HepG2 (cell line): ENCODE data around the gene SDK2. TPM values are rescaled to one million over a fixed set of nuclear protein-coding genes. Genes with fewer than 3 reads are reported as not detected.
A peak's percentile ranks its signal among the peaks of the same experiment; 100 is the strongest.

ENCODE experiments used
- ATAC-seq: fragments of 200-7000 bp; cut with Tn5 transposase; 3 replicates; pipeline ENCODE4 v1.9.1; 2020; ENCODE audit warnings: mild to moderate bottlenecking, moderate library complexity
- BruUV-seq: library from RNA; stranded (reverse); fragments of 400-500 nt; replicated peaks from 2 replicates; lab custom pipeline; 2021; lab: Mats Ljungman, UMichigan
- CTCF ChIA-PET: fragments of 300-600 bp; formaldehyde crosslinking; extraction: SDS; loops from one replicate; lab custom pipeline; 2021; ENCODE audit warnings: low total read pairs, inconsistent platforms, low intra/inter-chr PET ratio; lab: Yijun Ruan, JAX
- POLR2A ChIA-PET: fragments of 350-600 bp; sonication (Branson Sonifier 250); formaldehyde crosslinking; loops from one replicate; lab custom pipeline; 2020; ENCODE audit warnings: antibody characterized with exemption, inconsistent platforms; lab: Yijun Ruan, JAX
- DNase-seq: peaks from one replicate; pipeline ENCODE4 v3.0.0-alpha.2; 2015; ENCODE audit warnings: low spot score
- FAIRE-seq: peaks from 3 replicates; lab custom pipeline; 2011; peaks lifted over from hg19 to GRCh38; lab: Jason Lieb, UNC
- H2AFZ ChIP-seq: one replicate; pipeline ENCODE4 v1.6.1; 2011; ENCODE audit warnings: low read length, inconsistent platforms
- H3K27ac ChIP-seq: fragments of 300-600 bp; 3 replicates; pipeline ENCODE4 v1.8.0; 2011; ENCODE audit warnings: mixed run types, mild to moderate bottlenecking, mixed read lengths, low read length, inconsistent platforms; ENCODE audit not compliant: insufficient read depth; ENCODE audit errors: extremely low read length
- H3K27me3 ChIP-seq, 2 experiments: fragments of 200-600 bp in 1 of 2; 2 replicates in 1 of 2; 3 replicates in 1 of 2; pipeline versions ENCODE4 v1.6.0 to v1.8.0; 2011; ENCODE audit warnings: low read length in 2 of 2, mild to moderate bottlenecking in 2 of 2, moderate library complexity in 2 of 2, inconsistent platforms in 1 of 2; ENCODE audit not compliant: insufficient read depth in 2 of 2, control insufficient read depth in 1 of 2
- H3K36me3 ChIP-seq, 2 experiments: fragments of 200-600 bp in 1 of 2; replicated peaks in 1 of 2; 2 replicates in 1 of 2; 3 replicates in 1 of 2; pipeline versions ENCODE4 v1.5.1 to v1.8.0; 2011; ENCODE audit warnings: low read length in 2 of 2, inconsistent platforms in 1 of 2; ENCODE audit not compliant: insufficient read depth in 2 of 2, control insufficient read depth in 1 of 2
- H3K4me1 ChIP-seq: 2 replicates; pipeline ENCODE4 v1.5.1; 2012; ENCODE audit warnings: low read length, inconsistent platforms; ENCODE audit not compliant: insufficient read depth
- H3K4me2 ChIP-seq: 2 replicates; pipeline ENCODE4 v1.6.0; 2011; ENCODE audit warnings: low read depth, low read length, inconsistent platforms
- H3K4me3 ChIP-seq, 3 experiments: fragments of 200-600 bp in 1 of 3; sonication (generic), shearing (Covaris generic) in 1 of 3; replicated peaks in 1 of 3; 2 replicates each; pipeline ENCODE4 v1.5.1; 2011 to 2016; ENCODE audit warnings: low read length in 3 of 3, inconsistent platforms in 2 of 3, low read depth in 2 of 3, mild to moderate bottlenecking in 2 of 3, control low read depth in 1 of 3, mixed read lengths in 1 of 3; ENCODE audit not compliant: insufficient read depth in 1 of 3
- H3K79me2 ChIP-seq: one replicate; pipeline ENCODE4 v1.6.1; 2011; ENCODE audit warnings: low read length, inconsistent platforms; ENCODE audit not compliant: insufficient read depth
- H3K9ac ChIP-seq: 2 replicates; pipeline ENCODE4 v1.6.0; 2011; ENCODE audit warnings: mild to moderate bottlenecking, low read depth, low read length, inconsistent platforms; ENCODE audit not compliant: insufficient read depth
- H3K9me3 ChIP-seq: 2 replicates; pipeline ENCODE4 v1.5.1; 2012; ENCODE audit warnings: mild to moderate bottlenecking, low read length
- H4K20me1 ChIP-seq: 2 replicates; pipeline ENCODE4 v1.6.0; 2011; ENCODE audit warnings: inconsistent platforms, mild to moderate bottlenecking, low read length, moderate library complexity; ENCODE audit not compliant: insufficient read depth
- GABPA ChIP-seq, 2 experiments: IDR thresholded peaks; 2 replicates each; pipeline ENCODE4 v1.6.1; 2011 to 2016; ENCODE audit warnings: low read depth in 2 of 2, low read length in 1 of 2, missing biosample characterization in 1 of 2, missing genetic modification characterization in 1 of 2
- HOXA5 ChIP-seq: sonication (generic); formaldehyde crosslinking; IDR thresholded peaks from 2 replicates; pipeline ENCODE4 v1.4.0; 2020; ENCODE audit warnings: missing genetic modification reagents
- MAF1 ChIP-seq: sonication (generic); formaldehyde crosslinking; IDR thresholded peaks from 2 replicates; pipeline ENCODE4 v1.5.0; 2020; ENCODE audit warnings: missing genetic modification reagents, borderline replicate concordance
- RFX1 ChIP-seq: fragments of 450-650 bp; IDR thresholded peaks from 2 replicates; pipeline ENCODE4 v1.6.1; 2017
- RFX3 ChIP-seq: IDR thresholded peaks from 2 replicates; pipeline ENCODE4 v1.6.1; 2016; ENCODE audit warnings: missing biosample characterization, missing genetic modification reagents
- TSC22D2 ChIP-seq: sonication (generic); formaldehyde crosslinking; IDR thresholded peaks from 2 replicates; pipeline ENCODE4 v1.5.1; 2020; ENCODE audit warnings: missing genetic modification reagents, mild to moderate bottlenecking, borderline replicate concordance
- ZNF121 ChIP-seq: sonication (generic); formaldehyde crosslinking; IDR thresholded peaks from 2 replicates; pipeline ENCODE4 v1.5.0; 2020; ENCODE audit warnings: mild to moderate bottlenecking, missing genetic modification reagents
- ZNF451 ChIP-seq: sonication (generic); formaldehyde crosslinking; IDR thresholded peaks from 2 replicates; pipeline ENCODE4 v1.5.0; 2020; ENCODE audit warnings: mild to moderate bottlenecking, missing genetic modification reagents
- ZNF816 ChIP-seq: sonication (generic); formaldehyde crosslinking; IDR thresholded peaks from 2 replicates; pipeline ENCODE4 v1.8.0; 2022; ENCODE audit warnings: missing genetic modification reagents, mild to moderate bottlenecking, borderline replicate concordance
- WGBS: methylation state at CpG from one replicate; pipeline ENCODE4 v1.1.6; 2017; ENCODE audit warnings: low lambda C conversion rate; 5-methylcytosine and 5-hydroxymethylcytosine counted together
- in situ Hi-C: cut with HindIII; loops from 2 replicates; pipeline ENCODE4 v1.10.0; 2017; ENCODE audit warnings: low pct_unique_long_range_greater_than_20kb; ENCODE audit not compliant: extremely low pct_ligation_motif_present
- intact Hi-C: fragments of 100-400 bp; cut with micrococcal nuclease; formaldehyde crosslinking; loops from one replicate; pipeline ENCODE4 v1.10.0; 2022; ENCODE audit not compliant: unreplicated experiment
- polyA plus RNA-seq, 8 experiments: library from polyadenylated mRNA; depleted of rRNA in 3 of 8; stranded (reverse) in 7 of 8; unstranded in 1 of 8; fragments of >200 nt; fragmentation: Illumina TruSeq in 4 of 8; extraction: Trizol in 4 of 8; gene quantifications; 2 replicates each; pipeline versions ENCODE4 v1.2.1 to v1.2.3, GENCODE V29; 2011 to 2016; ENCODE audit warnings: low read depth in 4 of 8, missing spikeins in 1 of 8, mixed read lengths in 1 of 8; ENCODE audit not compliant: insufficient read depth in 1 of 8
- total RNA-seq, 5 experiments: library from RNA; depleted of rRNA; stranded (reverse); fragments of >200 nt; fragmentation: Illumina TruSeq; extraction: Trizol; gene quantifications; 2 replicates each; pipeline ENCODE4 v1.2.3, GENCODE V29; 2016; ENCODE audit warnings: low read depth in 1 of 5
- TF ChIP-seq, protein P1 (sequence below): sonication (generic); formaldehyde crosslinking; IDR thresholded peaks from 2 replicates; pipeline ENCODE4 v1.5.0; 2020; ENCODE audit warnings: missing genetic modification reagents
- TF ChIP-seq, protein P2 (sequence below): sonication (generic); formaldehyde crosslinking; conservative IDR thresholded peaks from 2 replicates; pipeline ENCODE4 v1.4.0; 2020; ENCODE audit warnings: missing genetic modification reagents

SDK2 gene
- total and polyA plus RNA-seq, 2 of the 13 experiments (the other 11 are each of a cell fraction or from before 2014, with no cell fraction given): not detected

DNA sequence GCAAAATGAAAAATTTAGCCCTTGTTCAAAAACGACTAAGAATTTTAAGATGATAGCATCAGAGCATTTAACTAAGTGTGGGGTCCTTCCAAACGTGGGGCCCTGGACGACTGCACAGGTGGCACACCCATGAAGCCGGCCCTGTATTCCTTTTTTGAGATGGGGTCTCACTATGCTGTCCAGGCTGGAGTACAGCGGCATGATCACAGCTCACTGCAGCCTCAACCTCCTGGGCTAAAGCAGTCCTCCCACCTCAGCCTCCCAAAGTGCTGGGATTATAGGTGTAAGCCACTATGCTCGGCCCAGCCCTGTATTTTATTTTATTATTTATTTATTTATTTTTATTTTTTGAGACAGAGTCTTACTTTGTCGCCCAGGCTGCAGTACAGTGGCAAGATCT, 241.8 kb downstream of the SDK2 start:
- intact Hi-C loops: no loop called here
- Histone ChIP-seq H3K9me3 (no peaks in the 10 kb centered on the region), H3K4me1 (no peaks in the 10 kb centered on the region), H3K4me2 (no peak overlapping the region), H3K27ac (no peak overlapping the region), H3K9ac (no peak overlapping the region), H4K20me1 (no peaks in the 10 kb centered on the region), H3K4me3 (no peak overlapping the region), H3K79me2 (no peaks in the 10 kb centered on the region), H3K27me3 (peaks cover 7 to 33% of the 10 kb centered on the region in 2 experiments; a peak in 4 of 5 replicates), H3K36me3 (no peaks in the 10 kb centered on the region), H2AFZ (no peak overlapping the region)
- in situ Hi-C loops: no loop called here
- CTCF ChIA-PET: no interaction called here
- peak; percentile 53; the same call in 1 of the 2 replicates for TF ChIP-seq ZNF121 (CRISPR knock-in tag)
- TF ChIP-seq, protein P1, sequence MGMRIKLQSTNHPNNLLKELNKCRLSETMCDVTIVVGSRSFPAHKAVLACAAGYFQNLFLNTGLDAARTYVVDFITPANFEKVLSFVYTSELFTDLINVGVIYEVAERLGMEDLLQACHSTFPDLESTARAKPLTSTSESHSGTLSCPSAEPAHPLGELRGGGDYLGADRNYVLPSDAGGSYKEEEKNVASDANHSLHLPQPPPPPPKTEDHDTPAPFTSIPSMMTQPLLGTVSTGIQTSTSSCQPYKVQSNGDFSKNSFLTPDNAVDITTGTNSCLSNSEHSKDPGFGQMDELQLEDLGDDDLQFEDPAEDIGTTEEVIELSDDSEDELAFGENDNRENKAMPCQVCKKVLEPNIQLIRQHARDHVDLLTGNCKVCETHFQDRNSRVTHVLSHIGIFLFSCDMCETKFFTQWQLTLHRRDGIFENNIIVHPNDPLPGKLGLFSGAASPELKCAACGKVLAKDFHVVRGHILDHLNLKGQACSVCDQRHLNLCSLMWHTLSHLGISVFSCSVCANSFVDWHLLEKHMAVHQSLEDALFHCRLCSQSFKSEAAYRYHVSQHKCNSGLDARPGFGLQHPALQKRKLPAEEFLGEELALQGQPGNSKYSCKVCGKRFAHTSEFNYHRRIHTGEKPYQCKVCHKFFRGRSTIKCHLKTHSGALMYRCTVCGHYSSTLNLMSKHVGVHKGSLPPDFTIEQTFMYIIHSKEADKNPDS (CRISPR knock-in tag): no peak
- BruUV-seq: no TSS peak
- WGBS: 42% methylated on average over 7 of the region's 7 CpGs
- DNase-seq: no peak
- no peak for ATAC-seq
- no peak for FAIRE-seq
- POLR2A ChIA-PET: no interaction called here

DNA sequence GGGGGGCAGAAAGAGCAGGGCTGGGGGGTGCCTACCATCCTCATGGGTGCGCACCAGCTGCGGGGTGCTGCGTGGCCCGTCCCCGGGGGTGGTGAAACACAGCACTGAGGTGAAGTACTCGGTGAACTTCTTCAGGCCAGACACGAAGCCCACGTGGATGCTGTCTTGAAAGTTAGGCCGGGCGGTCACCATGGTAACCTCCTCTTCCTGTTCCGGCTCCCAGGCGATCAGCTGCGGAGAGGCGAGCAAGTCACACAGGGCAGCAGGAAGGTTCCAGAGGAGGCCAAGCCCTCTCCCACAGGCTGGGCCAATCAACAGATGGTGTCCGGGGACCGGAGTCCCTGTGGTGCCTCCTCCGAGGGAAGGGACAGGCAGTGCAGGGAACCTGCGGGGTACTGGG, 242.3 kb downstream of the SDK2 start:
- Histone ChIP-seq H2AFZ (no peak overlapping the region), H3K27ac (no peak overlapping the region), H3K4me1 (0 out of 2 replicates have a peak, but pooled peaks cover 5% of the 10 kb centered on the region), H3K9me3 (no peaks in the 10 kb centered on the region), H3K9ac (no peak overlapping the region), H3K4me3 (no peak overlapping the region; a peak in 1 of 6 replicates), H3K79me2 (no peaks in the 10 kb centered on the region), H4K20me1 (no peaks in the 10 kb centered on the region), H3K4me2 (peak overlapping the region; percentile 16; the same call in 1 of the 2 replicates), H3K27me3 (peaks cover 9 to 38% of the 10 kb centered on the region in 2 experiments; a peak in 4 of 5 replicates), H3K36me3 (no peaks in the 10 kb centered on the region)
- in situ Hi-C loops (no loop called here), intact Hi-C loops (no loop called here)
- FAIRE-seq (no peak), DNase-seq (peak; percentile 31), ATAC-seq (peak; percentile 69)
- 40% methylated on average over 9 of the region's 18 CpGs for WGBS
- BruUV-seq: no TSS peak
- ChIA-PET POLR2A (no interaction called here), CTCF (no interaction called here)
- no peak for TF ChIP-seq ZNF816
- no peak for TF ChIP-seq ZNF451 (CRISPR knock-in tag)
- TF ChIP-seq, protein P2, sequence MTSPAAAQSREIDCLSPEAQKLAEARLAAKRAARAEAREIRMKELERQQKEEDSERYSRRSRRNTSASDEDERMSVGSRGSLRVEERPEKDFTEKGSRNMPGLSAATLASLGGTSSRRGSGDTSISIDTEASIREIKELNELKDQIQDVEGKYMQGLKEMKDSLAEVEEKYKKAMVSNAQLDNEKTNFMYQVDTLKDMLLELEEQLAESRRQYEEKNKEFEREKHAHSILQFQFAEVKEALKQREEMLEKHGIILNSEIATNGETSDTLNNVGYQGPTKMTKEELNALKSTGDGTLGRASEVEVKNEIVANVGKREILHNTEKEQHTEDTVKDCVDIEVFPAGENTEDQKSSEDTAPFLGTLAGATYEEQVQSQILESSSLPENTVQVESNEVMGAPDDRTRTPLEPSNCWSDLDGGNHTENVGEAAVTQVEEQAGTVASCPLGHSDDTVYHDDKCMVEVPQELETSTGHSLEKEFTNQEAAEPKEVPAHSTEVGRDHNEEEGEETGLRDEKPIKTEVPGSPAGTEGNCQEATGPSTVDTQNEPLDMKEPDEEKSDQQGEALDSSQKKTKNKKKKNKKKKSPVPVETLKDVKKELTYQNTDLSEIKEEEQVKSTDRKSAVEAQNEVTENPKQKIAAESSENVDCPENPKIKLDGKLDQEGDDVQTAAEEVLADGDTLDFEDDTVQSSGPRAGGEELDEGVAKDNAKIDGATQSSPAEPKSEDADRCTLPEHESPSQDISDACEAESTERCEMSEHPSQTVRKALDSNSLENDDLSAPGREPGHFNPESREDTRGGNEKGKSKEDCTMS (CRISPR knock-in tag): no peak
- peak; percentile 50; the same call in 1 of the 2 replicates for TF ChIP-seq RFX3 (CRISPR knock-in tag)
- TF ChIP-seq MAF1 (CRISPR knock-in tag): no peak
- peak; percentile 42; the same call in 1 of the 2 replicates for TF ChIP-seq RFX1
- TF ChIP-seq TSC22D2: no peak
- TF ChIP-seq HOXA5 (CRISPR knock-in tag): no peak
- 0 out of 2 replicates have a peak, but pooled peaks have one; percentile 29 for TF ChIP-seq GABPA (IDR thresholded peaks at IDR 0.05; ENCODE audit: low read depth, low read length)
- peak; percentile 77 for TF ChIP-seq GABPA (CRISPR knock-in tag; IDR thresholded peaks at IDR 0.05; ENCODE audit: low read depth)
